Brain microvascular endothelial cell (primary cell): ENCODE data around the gene RASAL2.

Source experiments
- DNase-seq: peaks from one replicate; pipeline ENCODE4 v3.0.0-alpha.2; 2020
- H3K27ac ChIP-seq: fragments of 250-450 bp; sonication (Bioruptor Pico); 2 replicates; pipeline ENCODE4 v1.5.1; 2020; ENCODE audit warnings: mild to moderate bottlenecking, moderate library complexity
- H3K27me3 ChIP-seq: fragments of 250-450 bp; sonication (Bioruptor Pico); replicated peaks from 2 replicates; pipeline ENCODE4 v1.5.1; 2020; ENCODE audit warnings: mild to moderate bottlenecking
- H3K36me3 ChIP-seq: fragments of 250-450 bp; sonication (Bioruptor Pico); replicated peaks from 2 replicates; pipeline ENCODE4 v1.5.1; 2020; ENCODE audit warnings: mild to moderate bottlenecking
- H3K4me3 ChIP-seq: 2 replicates; pipeline ENCODE4 v1.5.1; 2011; ENCODE audit warnings: low read depth, mild to moderate bottlenecking, control low read depth, low read length, moderate library complexity
- in situ Hi-C: cut with HindIII; loops from 2 replicates; pipeline ENCODE4 v1.10.0; 2017; ENCODE audit warnings: low sequenced_read_pairs, low pct_ligation_motif_present
- TF ChIP-seq, protein P1 (sequence below): IDR thresholded peaks from 2 replicates; pipeline ENCODE4 v1.5.1; 2011; ENCODE audit warnings: low read depth, mild to moderate bottlenecking, moderate library complexity, low read length, control low read depth, inconsistent platforms; ENCODE audit errors: missing control alignments

RASAL2 gene

DNA sequence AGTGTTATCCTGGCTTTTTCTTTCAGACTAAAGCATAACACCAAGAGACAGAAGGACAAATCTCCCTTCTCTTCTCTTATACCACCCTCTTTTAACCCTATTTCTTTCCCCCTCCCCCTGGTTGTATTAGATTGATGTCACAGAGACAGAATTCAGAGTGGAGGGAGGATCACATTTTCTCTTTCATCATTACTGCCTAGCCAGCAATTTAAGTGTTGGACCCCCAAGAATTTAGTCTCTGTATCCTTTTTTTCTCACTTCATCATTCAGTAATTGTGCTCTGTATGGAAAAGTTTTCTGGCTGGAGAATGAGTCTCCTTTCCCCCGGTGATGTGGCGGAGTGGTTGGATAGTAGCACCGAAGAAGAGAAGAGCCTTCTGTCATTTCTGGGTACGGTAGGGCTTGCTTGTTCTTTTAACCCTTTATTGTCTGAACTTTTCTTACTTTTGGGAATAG, 278.1 kb downstream of the RASAL2 start:
- no peak for DNase-seq
- Histone ChIP-seq H3K4me3 (peak overlapping the region; percentile 44), H3K27me3 (no peaks in the 10 kb centered on the region), H3K36me3 (no peaks in the 10 kb centered on the region), H3K27ac (no peak overlapping the region)
- in situ Hi-C loops, result no loop called here
- TF ChIP-seq, protein P1, sequence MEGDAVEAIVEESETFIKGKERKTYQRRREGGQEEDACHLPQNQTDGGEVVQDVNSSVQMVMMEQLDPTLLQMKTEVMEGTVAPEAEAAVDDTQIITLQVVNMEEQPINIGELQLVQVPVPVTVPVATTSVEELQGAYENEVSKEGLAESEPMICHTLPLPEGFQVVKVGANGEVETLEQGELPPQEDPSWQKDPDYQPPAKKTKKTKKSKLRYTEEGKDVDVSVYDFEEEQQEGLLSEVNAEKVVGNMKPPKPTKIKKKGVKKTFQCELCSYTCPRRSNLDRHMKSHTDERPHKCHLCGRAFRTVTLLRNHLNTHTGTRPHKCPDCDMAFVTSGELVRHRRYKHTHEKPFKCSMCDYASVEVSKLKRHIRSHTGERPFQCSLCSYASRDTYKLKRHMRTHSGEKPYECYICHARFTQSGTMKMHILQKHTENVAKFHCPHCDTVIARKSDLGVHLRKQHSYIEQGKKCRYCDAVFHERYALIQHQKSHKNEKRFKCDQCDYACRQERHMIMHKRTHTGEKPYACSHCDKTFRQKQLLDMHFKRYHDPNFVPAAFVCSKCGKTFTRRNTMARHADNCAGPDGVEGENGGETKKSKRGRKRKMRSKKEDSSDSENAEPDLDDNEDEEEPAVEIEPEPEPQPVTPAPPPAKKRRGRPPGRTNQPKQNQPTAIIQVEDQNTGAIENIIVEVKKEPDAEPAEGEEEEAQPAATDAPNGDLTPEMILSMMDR, result no peak

DNA sequence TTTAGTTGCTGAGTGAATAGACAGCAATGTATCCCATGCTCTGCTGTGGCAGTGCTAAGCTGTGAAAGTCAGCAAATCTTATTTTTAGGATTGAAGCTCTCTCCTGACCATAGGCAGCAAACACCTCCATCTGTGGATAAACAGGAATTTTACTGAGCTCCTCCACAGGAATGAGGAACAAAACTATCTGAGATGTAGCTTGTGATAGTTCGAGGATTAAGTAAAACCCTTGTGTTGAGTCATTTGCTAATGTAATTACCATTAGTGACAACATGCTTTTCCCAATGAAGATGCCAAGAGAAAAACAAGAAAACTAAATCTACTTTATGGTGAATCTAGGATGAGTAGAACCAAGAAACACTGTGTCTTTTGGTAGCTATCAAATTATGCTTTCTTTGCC, 280.1 kb downstream of the RASAL2 start:
- no peak for DNase-seq
- TF ChIP-seq, protein P1, result no peak
- in situ Hi-C loops, result no loop called here
- Histone ChIP-seq H3K4me3 (no peak overlapping the region), H3K27ac (no peak overlapping the region), H3K27me3 (no peaks in the 10 kb centered on the region), H3K36me3 (no peaks in the 10 kb centered on the region)

DNA sequence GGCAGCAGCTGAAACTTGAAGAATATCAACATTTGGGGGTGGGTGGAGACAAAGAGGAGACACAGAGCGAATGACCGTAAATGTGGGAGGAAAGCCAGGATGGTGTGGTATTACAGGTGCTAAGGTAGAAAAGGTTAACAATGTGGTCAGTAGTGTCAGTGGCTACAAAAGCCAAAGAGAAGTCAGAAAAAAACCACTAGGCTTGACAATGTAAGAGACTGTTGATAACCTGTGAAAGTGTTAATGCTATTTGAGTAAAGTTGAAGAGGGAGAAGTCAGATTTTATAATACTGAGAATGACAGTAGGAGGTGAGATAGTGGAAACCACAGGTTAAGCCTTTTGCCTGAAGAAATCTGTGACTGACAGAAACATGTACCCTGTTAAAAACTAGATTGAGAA, 282.1 kb downstream of the RASAL2 start:
- H3K27me3 ChIP-seq, result no peaks in the 10 kb centered on the region
- H3K27ac ChIP-seq, result no peak overlapping the region
- in situ Hi-C loops, result no loop called here
- no peaks in the 10 kb centered on the region for H3K36me3 ChIP-seq
- DNase-seq, result no peak
- no peak overlapping the region for H3K4me3 ChIP-seq
- TF ChIP-seq, protein P1, result no peak

DNA sequence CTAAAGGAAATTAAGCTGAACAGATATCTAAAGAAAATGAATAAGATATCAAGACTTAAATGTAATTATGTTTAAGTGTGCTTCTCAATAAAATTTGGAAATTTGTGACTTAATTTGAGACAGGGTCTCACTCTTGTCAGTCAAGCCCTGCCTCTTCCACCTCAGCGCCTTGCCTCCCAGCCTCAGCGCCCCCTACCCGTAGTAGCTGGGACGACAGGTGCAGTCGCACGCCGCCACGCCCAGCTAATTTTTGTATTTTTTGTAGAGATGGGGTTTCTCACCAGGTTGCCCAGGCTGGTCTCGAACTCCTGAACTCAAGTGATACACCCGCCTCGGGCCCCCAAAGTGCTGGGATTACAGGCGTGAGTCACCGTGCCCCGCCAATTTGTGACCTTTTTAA, 285.9 kb downstream of the RASAL2 start:
- Histone ChIP-seq H3K4me3 (no peak overlapping the region), H3K27ac (no peak overlapping the region), H3K27me3 (no peaks in the 10 kb centered on the region), H3K36me3 (no peaks in the 10 kb centered on the region)
- no peak for DNase-seq
- in situ Hi-C loops, result no loop called here
- TF ChIP-seq, protein P1, result peak; percentile 56

DNA sequence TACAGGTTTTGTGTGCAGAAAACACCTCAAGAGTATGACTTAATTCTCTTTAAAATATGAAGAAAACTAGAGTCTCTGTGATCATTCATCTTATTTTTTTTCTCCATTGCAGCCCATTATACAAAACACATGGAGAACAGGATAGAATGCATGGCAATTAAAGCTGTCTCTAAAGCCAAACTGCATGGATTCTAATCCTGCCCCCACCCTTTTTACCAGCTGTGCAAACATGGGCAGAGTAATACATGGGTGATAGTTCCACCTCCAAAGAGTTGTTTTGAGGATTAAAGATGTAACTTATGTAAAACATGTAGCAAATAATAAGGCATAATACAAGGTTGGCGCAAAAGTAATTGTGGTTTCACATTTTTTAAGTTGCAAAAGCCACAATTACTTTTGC, 288.5 kb downstream of the RASAL2 start:
- no peaks in the 10 kb centered on the region for H3K27me3 ChIP-seq
- no peak overlapping the region for H3K4me3 ChIP-seq
- DNase-seq, result no peak
- in situ Hi-C loops, result no loop called here
- TF ChIP-seq, protein P1, result no peak
- H3K36me3 ChIP-seq, result no peaks in the 10 kb centered on the region
- no peak overlapping the region for H3K27ac ChIP-seq

DNA sequence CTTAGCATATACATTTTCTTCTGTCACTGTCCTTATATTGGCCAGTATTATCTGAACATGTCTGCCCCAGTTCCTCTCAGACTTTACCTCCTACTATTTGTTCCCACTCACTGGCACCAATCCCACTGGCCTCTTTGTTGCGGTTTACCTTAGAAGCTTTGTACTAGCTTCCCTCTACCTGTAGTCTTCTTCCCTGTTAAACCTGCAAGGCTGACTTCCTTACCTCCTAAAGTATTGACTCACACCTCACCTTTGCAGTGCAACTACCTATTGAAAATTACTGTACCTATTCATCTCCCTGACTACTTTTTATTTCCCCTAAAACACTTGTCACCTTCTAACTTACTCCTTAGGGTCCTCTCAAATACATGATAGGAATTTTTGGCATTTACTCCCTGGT, 291.8 kb downstream of the RASAL2 start:
- Histone ChIP-seq H3K27ac (no peak overlapping the region), H3K27me3 (no peaks in the 10 kb centered on the region), H3K36me3 (no peaks in the 10 kb centered on the region), H3K4me3 (no peak overlapping the region)
- in situ Hi-C loops, result no loop called here
- DNase-seq, result no peak
- TF ChIP-seq, protein P1, result no peak
